Measurements from ENCODE around the gene ERC1.

Gene ERC1

GRCh38 chr12:958588-959123, 32.4 kb upstream of the ERC1 start:
- Histone ChIP-seq H3K27me3 (ENCODE audit: control insufficient read depth, low read length) (no peaks in the 10 kb centered on the region), H4K20me1 (ENCODE audit: control insufficient read depth, insufficient read depth, low read depth, low read length) (no peaks in the 10 kb centered on the region), H3K9me2 (replicated peaks; ENCODE audit: control insufficient read depth, low read length) (no peaks in the 10 kb centered on the region), H3K79me2 (ENCODE audit: control insufficient read depth, low read length) (no peaks in the 10 kb centered on the region), H3F3A (ENCODE audit: control insufficient read depth, insufficient read depth) (peaks cover 8% of the 10 kb centered on the region), H3K9me3 (ENCODE audit: control insufficient read depth, insufficient read depth, low read length) (no peaks in the 10 kb centered on the region), H3K27ac (ENCODE audit: low read depth, low read length) (no peak overlapping the region), H3K4me2 (ENCODE audit: low read length) (peak overlapping the region; percentile 48), H3K4me1 (ENCODE audit: control insufficient read depth, low read length) (peaks cover 13% of the 10 kb centered on the region), H3K36me3 (ENCODE audit: control insufficient read depth, low read length) (no peaks in the 10 kb centered on the region), H3K4me3 (ENCODE audit: low read length) (peak overlapping the region; percentile 15; the same call in 1 of the 2 replicates)
- TF ChIP-seq EZH2phosphoT487 (IDR thresholded peaks at IDR 0.05; ENCODE audit: borderline replicate concordance, low read length): no peak
- TF ChIP-seq CTCF (IDR thresholded peaks at IDR 0.05; ENCODE audit: low read depth, low read length, poor library complexity, severe bottlenecking): no peak

GRCh38 chr12:966724-967123, 24.3 kb upstream of the ERC1 start:
- Histone ChIP-seq H3K4me3 (ENCODE audit: low read length) (no peak overlapping the region), H3K9me2 (replicated peaks; ENCODE audit: control insufficient read depth, low read length) (no peaks in the 10 kb centered on the region), H3K27ac (ENCODE audit: low read depth, low read length) (no peak overlapping the region), H3K4me2 (ENCODE audit: low read length) (no peak overlapping the region), H4K20me1 (ENCODE audit: control insufficient read depth, insufficient read depth, low read depth, low read length) (no peaks in the 10 kb centered on the region), H3K36me3 (ENCODE audit: control insufficient read depth, low read length) (no peaks in the 10 kb centered on the region), H3K79me2 (ENCODE audit: control insufficient read depth, low read length) (no peaks in the 10 kb centered on the region), H3K27me3 (ENCODE audit: control insufficient read depth, low read length) (no peaks in the 10 kb centered on the region), H3K4me1 (ENCODE audit: control insufficient read depth, low read length) (peaks cover 6% of the 10 kb centered on the region; the same call in 1 of the 2 replicates), H3F3A (ENCODE audit: control insufficient read depth, insufficient read depth) (no peaks in the 10 kb centered on the region), H3K9me3 (ENCODE audit: control insufficient read depth, insufficient read depth, low read length) (no peaks in the 10 kb centered on the region)
- TF ChIP-seq CTCF (IDR thresholded peaks at IDR 0.05; ENCODE audit: low read depth, low read length, poor library complexity, severe bottlenecking) (no peak), EZH2phosphoT487 (IDR thresholded peaks at IDR 0.05; ENCODE audit: borderline replicate concordance, low read length) (no peak)

GRCh38 chr12:967641-968040, 23.4 kb upstream of the ERC1 start:
- Histone ChIP-seq H3K36me3 (ENCODE audit: control insufficient read depth, low read length) (no peaks in the 10 kb centered on the region), H3K79me2 (ENCODE audit: control insufficient read depth, low read length) (no peaks in the 10 kb centered on the region), H3K4me1 (ENCODE audit: control insufficient read depth, low read length) (peaks cover 6% of the 10 kb centered on the region; the same call in 1 of the 2 replicates), H3K27ac (ENCODE audit: low read depth, low read length) (no peak overlapping the region), H3K9me2 (replicated peaks; ENCODE audit: control insufficient read depth, low read length) (no peaks in the 10 kb centered on the region), H4K20me1 (ENCODE audit: control insufficient read depth, insufficient read depth, low read depth, low read length) (no peaks in the 10 kb centered on the region), H3F3A (ENCODE audit: control insufficient read depth, insufficient read depth) (no peaks in the 10 kb centered on the region), H3K4me3 (ENCODE audit: low read length) (no peak overlapping the region), H3K9me3 (ENCODE audit: control insufficient read depth, insufficient read depth, low read length) (no peaks in the 10 kb centered on the region), H3K27me3 (ENCODE audit: control insufficient read depth, low read length) (no peaks in the 10 kb centered on the region), H3K4me2 (ENCODE audit: low read length) (no peak overlapping the region)
- TF ChIP-seq CTCF (IDR thresholded peaks at IDR 0.05; ENCODE audit: low read depth, low read length, poor library complexity, severe bottlenecking) (no peak), EZH2phosphoT487 (IDR thresholded peaks at IDR 0.05; ENCODE audit: borderline replicate concordance, low read length) (no peak)

Data from DOHH2 (cell line).